Neural cell (in vitro differentiated cells): ENCODE data around the gene PSG1.
"Not testable (repeated sequence)": the region's sequence is repeated elsewhere in the genome, so short reads cannot be mapped to it uniquely, and the experiment has no call there.

ENCODE experiments used
- EP300 ChIP-seq: fragments of 450-650 bp; conservative IDR thresholded peaks from 2 replicates; pipeline ENCODE4 v1.6.1; 2014; ENCODE audit warnings: antibody characterized with exemption, mild to moderate bottlenecking, moderate library complexity; ENCODE audit not compliant: poor library complexity, severe bottlenecking
- EZH2 ChIP-seq: fragments of 200-600, 300-800 bp; shearing (Covaris generic), sonication (generic); IDR thresholded peaks from 2 replicates; pipeline ENCODE4 v1.6.1; 2014; ENCODE audit warnings: antibody characterized with exemption, low read length, borderline replicate concordance, mild to moderate bottlenecking; ENCODE audit not compliant: insufficient read depth, poor library complexity, severe bottlenecking
- MXI1 ChIP-seq: fragments of 450-650 bp; conservative IDR thresholded peaks from 2 replicates; pipeline ENCODE4 v1.6.1; 2014; ENCODE audit warnings: antibody characterized with exemption, mild to moderate bottlenecking; ENCODE audit not compliant: poor library complexity, severe bottlenecking
- POLR2AphosphoS5 ChIP-seq: IDR thresholded peaks from 2 replicates; pipeline ENCODE4 v1.6.1; 2012
- RAD21 ChIP-seq: fragments of 450-650 bp; conservative IDR thresholded peaks from 2 replicates; pipeline ENCODE4 v1.6.1; 2014; ENCODE audit warnings: antibody characterized with exemption, mild to moderate bottlenecking, moderate library complexity
- TAF1 ChIP-seq: IDR thresholded peaks from 2 replicates; pipeline ENCODE4 v1.6.1; 2012; ENCODE audit warnings: low read depth
- TF ChIP-seq, protein P1 (sequence below): fragments of 450-650 bp; IDR thresholded peaks from 2 replicates; pipeline ENCODE4 v1.5.1; 2014; ENCODE audit warnings: antibody characterized with exemption, mild to moderate bottlenecking, moderate library complexity; ENCODE audit not compliant: poor library complexity, severe bottlenecking
- TF ChIP-seq, protein P2 (sequence below): IDR thresholded peaks from 2 replicates; pipeline ENCODE4 v1.6.1; 2012; ENCODE audit warnings: borderline replicate concordance

DNA sequence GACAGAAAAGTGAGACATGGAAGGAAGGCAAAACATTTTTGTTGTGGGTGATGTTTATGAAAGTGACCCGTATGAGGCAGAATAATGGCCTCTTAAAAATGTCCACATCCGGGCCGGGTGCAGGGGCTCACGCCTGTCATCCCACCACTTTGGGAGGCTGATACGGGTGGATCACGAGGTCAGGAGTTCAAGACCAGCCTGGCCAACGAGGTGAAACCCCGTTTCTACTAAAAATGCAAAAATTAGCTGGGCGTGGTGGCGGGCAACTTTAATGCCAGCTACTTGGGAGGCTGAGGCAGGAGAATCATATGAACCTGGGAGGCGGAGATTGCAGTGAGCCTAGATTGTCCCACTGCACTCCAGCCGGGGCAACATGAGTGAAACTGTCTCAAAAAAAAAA, 20.2 kb upstream of the PSG1 start:
- not testable (repeated sequence) for TF ChIP-seq EP300, POLR2AphosphoS5, RAD21, TAF1, EZH2, MXI1
- TF ChIP-seq, protein P1, sequence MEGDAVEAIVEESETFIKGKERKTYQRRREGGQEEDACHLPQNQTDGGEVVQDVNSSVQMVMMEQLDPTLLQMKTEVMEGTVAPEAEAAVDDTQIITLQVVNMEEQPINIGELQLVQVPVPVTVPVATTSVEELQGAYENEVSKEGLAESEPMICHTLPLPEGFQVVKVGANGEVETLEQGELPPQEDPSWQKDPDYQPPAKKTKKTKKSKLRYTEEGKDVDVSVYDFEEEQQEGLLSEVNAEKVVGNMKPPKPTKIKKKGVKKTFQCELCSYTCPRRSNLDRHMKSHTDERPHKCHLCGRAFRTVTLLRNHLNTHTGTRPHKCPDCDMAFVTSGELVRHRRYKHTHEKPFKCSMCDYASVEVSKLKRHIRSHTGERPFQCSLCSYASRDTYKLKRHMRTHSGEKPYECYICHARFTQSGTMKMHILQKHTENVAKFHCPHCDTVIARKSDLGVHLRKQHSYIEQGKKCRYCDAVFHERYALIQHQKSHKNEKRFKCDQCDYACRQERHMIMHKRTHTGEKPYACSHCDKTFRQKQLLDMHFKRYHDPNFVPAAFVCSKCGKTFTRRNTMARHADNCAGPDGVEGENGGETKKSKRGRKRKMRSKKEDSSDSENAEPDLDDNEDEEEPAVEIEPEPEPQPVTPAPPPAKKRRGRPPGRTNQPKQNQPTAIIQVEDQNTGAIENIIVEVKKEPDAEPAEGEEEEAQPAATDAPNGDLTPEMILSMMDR: not testable (repeated sequence)
- TF ChIP-seq, protein P2, sequence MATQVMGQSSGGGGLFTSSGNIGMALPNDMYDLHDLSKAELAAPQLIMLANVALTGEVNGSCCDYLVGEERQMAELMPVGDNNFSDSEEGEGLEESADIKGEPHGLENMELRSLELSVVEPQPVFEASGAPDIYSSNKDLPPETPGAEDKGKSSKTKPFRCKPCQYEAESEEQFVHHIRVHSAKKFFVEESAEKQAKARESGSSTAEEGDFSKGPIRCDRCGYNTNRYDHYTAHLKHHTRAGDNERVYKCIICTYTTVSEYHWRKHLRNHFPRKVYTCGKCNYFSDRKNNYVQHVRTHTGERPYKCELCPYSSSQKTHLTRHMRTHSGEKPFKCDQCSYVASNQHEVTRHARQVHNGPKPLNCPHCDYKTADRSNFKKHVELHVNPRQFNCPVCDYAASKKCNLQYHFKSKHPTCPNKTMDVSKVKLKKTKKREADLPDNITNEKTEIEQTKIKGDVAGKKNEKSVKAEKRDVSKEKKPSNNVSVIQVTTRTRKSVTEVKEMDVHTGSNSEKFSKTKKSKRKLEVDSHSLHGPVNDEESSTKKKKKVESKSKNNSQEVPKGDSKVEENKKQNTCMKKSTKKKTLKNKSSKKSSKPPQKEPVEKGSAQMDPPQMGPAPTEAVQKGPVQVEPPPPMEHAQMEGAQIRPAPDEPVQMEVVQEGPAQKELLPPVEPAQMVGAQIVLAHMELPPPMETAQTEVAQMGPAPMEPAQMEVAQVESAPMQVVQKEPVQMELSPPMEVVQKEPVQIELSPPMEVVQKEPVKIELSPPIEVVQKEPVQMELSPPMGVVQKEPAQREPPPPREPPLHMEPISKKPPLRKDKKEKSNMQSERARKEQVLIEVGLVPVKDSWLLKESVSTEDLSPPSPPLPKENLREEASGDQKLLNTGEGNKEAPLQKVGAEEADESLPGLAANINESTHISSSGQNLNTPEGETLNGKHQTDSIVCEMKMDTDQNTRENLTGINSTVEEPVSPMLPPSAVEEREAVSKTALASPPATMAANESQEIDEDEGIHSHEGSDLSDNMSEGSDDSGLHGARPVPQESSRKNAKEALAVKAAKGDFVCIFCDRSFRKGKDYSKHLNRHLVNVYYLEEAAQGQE: not testable (repeated sequence)
